HUDEP-2 (cell line): Measurements from ENCODE around the gene OR52R1.
A peak's percentile ranks its signal among the peaks of the same experiment; 100 is the strongest.
"Not testable (repeated sequence)": the region's sequence is repeated elsewhere in the genome, so short reads cannot be mapped to it uniquely, and the experiment has no call there.

ENCODE experiments used
- DNase-seq, 76 experiments: peaks; one replicate each; lab custom pipeline; 2025; ENCODE audit not compliant: unreplicated experiment in 76 of 76; lab: John Stamatoyannopoulos, UW

Gene OR52R1

GRCh38 chr11:4804280-4804679, at the start of gene OR52R1:
OR52R1 (minus strand) TSS chr11:4804380; CDS start chr11:4804380, 0 bp downstream.
- no peak for DNase-seq

- DNase-seq: peak in 1 of 76 experiments; percentile 4
These were observed 46.9 kb upstream of the OR52R1 start for GRCh38 chr11:4851033-4851432.

GRCh38 chr11:4848908-4849532, 44.8 kb upstream of the OR52R1 start, which contains the start of gene OR51S1:
OR51S1 (minus strand) TSS chr11:4849208; CDS start chr11:4849208, 0 bp downstream.
- DNase-seq: no peak

GRCh38 chr11:4839851-4840549, 35.8 kb upstream of the OR52R1 start:
- no peak for DNase-seq

- DNase-seq: no peak
These were observed 26.7 kb upstream of the OR52R1 start for GRCh38 chr11:4830909-4831308.

GRCh38 chr11:4830346-4830745, 26.2 kb upstream of the OR52R1 start:
- no peak for DNase-seq

- DNase-seq: peak in 1 of 76 experiments; percentile 2
These were observed 22.2 kb upstream of the OR52R1 start for GRCh38 chr11:4826425-4826824.

GRCh38 chr11:4825132-4825531, 21.0 kb upstream of the OR52R1 start:
- no peak for DNase-seq

GRCh38 chr11:4821021-4821420, 16.8 kb upstream of the OR52R1 start, which contains the start of gene OR51F2:
OR51F2 (plus strand) TSS chr11:4821321; CDS start chr11:4821422, 101 bp downstream.
- DNase-seq: no peak

- DNase-seq: no peak
These were observed 5.1 kb upstream of the OR52R1 start for GRCh38 chr11:4809246-4809645.

GRCh38 chr11:4808476-4808875, 4.3 kb upstream of the OR52R1 start:
- no peak for DNase-seq

GRCh38 chr11:4801316-4801715, 2.9 kb downstream of the OR52R1 start:
- DNase-seq: not testable (repeated sequence)

GRCh38 chr11:4798427-4799183, 5.6 kb downstream of the OR52R1 start:
- DNase-seq: no peak

GRCh38 chr11:4797206-4797605, 7.0 kb downstream of the OR52R1 start:
- no peak for DNase-seq

GRCh38 chr11:4782454-4782853, 21.7 kb downstream of the OR52R1 start:
- no peak for DNase-seq

GRCh38 chr11:4769838-4770237, 34.3 kb downstream of the OR52R1 start, which contains the start of gene OR51F1:
OR51F1 (minus strand) TSS chr11:4769938; CDS start chr11:4769938, 0 bp downstream.
- DNase-seq: no peak

- DNase-seq: no peak
These were observed 36.1 kb downstream of the OR52R1 start for GRCh38 chr11:4768094-4768493.

GRCh38 chr11:4766420-4767043, 37.6 kb downstream of the OR52R1 start:
- no peak for DNase-seq

GRCh38 chr11:4763096-4763495, 41.1 kb downstream of the OR52R1 start:
- DNase-seq: no peak
